Lung (tissue), 12 donors: ENCODE measurements around the gene HHIP. TPM values are rescaled to one million over a fixed set of nuclear protein-coding genes. Genes with fewer than 3 reads are reported as not detected.

ENCODE experiments used
- ATAC-seq: fragments of 200-7000 bp; cut with Tn5 transposase; one replicate; pipeline ENCODE4 v1.9.1; 2020; ENCODE audit warnings: moderate number of reproducible peaks; ENCODE audit not compliant: insufficient read depth, low FRiP score
- DNase-seq, 3 donors: peaks; one replicate each; pipeline ENCODE4 v3.0.0-alpha.2; 2013 to 2017
- H3K27ac ChIP-seq, 2 donors: one replicate each; pipeline ENCODE4 v1.5.1; 2013; ENCODE audit warnings: mild to moderate bottlenecking in 2 of 2, moderate library complexity in 2 of 2, control low read depth in 1 of 2, inconsistent platforms in 1 of 2, low read depth in 1 of 2, low read length in 1 of 2
- H3K27me3 ChIP-seq, 3 donors: one replicate each; pipeline ENCODE4 v1.5.1; 2013; ENCODE audit warnings: low read length in 2 of 3; ENCODE audit not compliant: control insufficient read depth in 3 of 3, insufficient read depth in 3 of 3
- H3K36me3 ChIP-seq, 4 donors: one replicate each; pipeline ENCODE4 v1.5.1; 2013; ENCODE audit warnings: low read length in 4 of 4, mild to moderate bottlenecking in 1 of 4, moderate library complexity in 1 of 4; ENCODE audit not compliant: control insufficient read depth in 4 of 4, insufficient read depth in 4 of 4
- H3K4me1 ChIP-seq, 5 donors: one replicate each; pipeline ENCODE4 v1.5.1; 2013; ENCODE audit warnings: low read length in 5 of 5, mild to moderate bottlenecking in 2 of 5, moderate library complexity in 1 of 5; ENCODE audit not compliant: control insufficient read depth in 5 of 5, insufficient read depth in 5 of 5
- H3K4me3 ChIP-seq: one replicate; pipeline ENCODE4 v1.5.1; 2013; ENCODE audit warnings: mild to moderate bottlenecking, control low read depth, moderate library complexity
- H3K9ac ChIP-seq, 2 donors: one replicate each; pipeline ENCODE4 v1.5.1; 2013; ENCODE audit warnings: low read length in 2 of 2, control low read depth in 1 of 2; ENCODE audit not compliant: insufficient read depth in 1 of 2
- H3K9me3 ChIP-seq, 4 donors: one replicate each; pipeline ENCODE4 v1.5.1; 2013; ENCODE audit warnings: low read length in 3 of 4, mild to moderate bottlenecking in 1 of 4, moderate library complexity in 1 of 4; ENCODE audit not compliant: control insufficient read depth in 4 of 4, insufficient read depth in 3 of 4
- WGBS, 2 donors: extraction: QIAGEN DNeasy Blood & Tissue Kit; methylation state at CpG; one replicate each; pipeline ENCODE4 v1.1.7; 2013; 5-methylcytosine and 5-hydroxymethylcytosine counted together
- polyA plus RNA-seq, 2 donors: library from polyadenylated mRNA; stranded (reverse); fragments of 200-250 nt; gene quantifications; one replicate each; pipeline ENCODE4 v1.2.1, GENCODE V29; 2013
- total RNA-seq, 2 donors: library from RNA; depleted of rRNA in 1 of 2; stranded (reverse); fragments of >200 nt in 1 of 2; gene quantifications; one replicate each; pipeline ENCODE4 v1.2.1, GENCODE V29; 2014 to 2021
- TF ChIP-seq, protein P1 (sequence below): IDR thresholded peaks from 2 replicates; pipeline ENCODE4 v1.5.1; 2012; ENCODE audit warnings: mild to moderate bottlenecking; ENCODE audit errors: control extremely low read depth, extremely low read depth
- donor health status: control.
- donor health status: control.
- donor health status: Bipolar disorder and iron deficiency.
- donor health status: healthy.
- donor health status: DM: yes; HTN: yes; CAD: no.

Gene HHIP
- total and polyA plus RNA-seq, 4 donors: 11.6 to 116 (median 90.2) TPM

DNA sequence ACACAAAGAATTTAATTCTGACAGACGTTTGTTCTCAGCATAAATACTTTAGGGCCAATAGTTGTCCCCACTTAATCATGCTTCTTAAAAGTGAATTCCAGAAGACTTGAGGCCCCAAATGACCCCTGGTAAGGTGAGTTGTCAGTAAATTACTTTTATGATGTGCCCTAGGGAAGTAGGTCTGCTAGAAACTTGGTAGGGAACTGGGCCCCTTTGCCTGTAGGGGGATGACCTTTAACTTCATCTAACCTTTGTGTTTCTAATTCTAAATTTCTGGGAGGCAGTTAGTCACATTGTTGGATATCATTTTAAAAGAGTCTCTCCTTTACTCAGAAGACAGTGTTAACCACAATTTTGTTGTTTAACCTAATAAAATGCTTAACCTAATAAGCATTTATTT is 28.8 kb downstream of the HHIP start:
- Histone ChIP-seq H3K27me3 (no peaks in the 10 kb centered on the region), H3K27ac (no peak overlapping the region), H3K4me1 (no peaks in the 10 kb centered on the region), H3K9me3 (no peaks in the 10 kb centered on the region), H3K4me3 (no peak overlapping the region), H3K9ac (no peak overlapping the region), H3K36me3 (no peaks in the 10 kb centered on the region)
- ATAC-seq: no peak
- no peak for DNase-seq
- 54 to 62% methylated on average over 1 of the region's 1 CpG for WGBS, 2 donors
- TF ChIP-seq, protein P1, sequence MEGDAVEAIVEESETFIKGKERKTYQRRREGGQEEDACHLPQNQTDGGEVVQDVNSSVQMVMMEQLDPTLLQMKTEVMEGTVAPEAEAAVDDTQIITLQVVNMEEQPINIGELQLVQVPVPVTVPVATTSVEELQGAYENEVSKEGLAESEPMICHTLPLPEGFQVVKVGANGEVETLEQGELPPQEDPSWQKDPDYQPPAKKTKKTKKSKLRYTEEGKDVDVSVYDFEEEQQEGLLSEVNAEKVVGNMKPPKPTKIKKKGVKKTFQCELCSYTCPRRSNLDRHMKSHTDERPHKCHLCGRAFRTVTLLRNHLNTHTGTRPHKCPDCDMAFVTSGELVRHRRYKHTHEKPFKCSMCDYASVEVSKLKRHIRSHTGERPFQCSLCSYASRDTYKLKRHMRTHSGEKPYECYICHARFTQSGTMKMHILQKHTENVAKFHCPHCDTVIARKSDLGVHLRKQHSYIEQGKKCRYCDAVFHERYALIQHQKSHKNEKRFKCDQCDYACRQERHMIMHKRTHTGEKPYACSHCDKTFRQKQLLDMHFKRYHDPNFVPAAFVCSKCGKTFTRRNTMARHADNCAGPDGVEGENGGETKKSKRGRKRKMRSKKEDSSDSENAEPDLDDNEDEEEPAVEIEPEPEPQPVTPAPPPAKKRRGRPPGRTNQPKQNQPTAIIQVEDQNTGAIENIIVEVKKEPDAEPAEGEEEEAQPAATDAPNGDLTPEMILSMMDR: no peak

DNA sequence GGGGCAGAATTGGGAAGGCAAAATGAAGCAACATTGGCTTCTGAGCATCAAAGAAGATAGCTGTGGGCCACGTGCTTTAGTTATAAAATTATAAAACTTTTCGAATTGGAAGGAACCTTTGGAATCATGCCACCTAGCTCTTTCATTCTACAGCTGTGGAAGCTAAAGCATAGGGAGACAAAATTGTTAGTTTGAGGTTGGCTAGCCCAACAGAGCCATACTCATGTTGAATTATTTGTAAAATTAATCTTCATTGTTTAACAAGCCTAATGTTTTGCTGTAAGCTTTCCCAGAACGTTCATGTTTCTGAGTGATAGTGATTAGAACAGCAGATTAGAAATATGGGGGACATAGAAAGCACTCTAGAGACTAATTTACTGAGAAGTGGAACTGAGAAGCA is 35.9 kb downstream of the HHIP start:
- TF ChIP-seq, protein P1: no peak
- no peak overlapping the region for H3K27ac ChIP-seq
- peaks cover 0 to 15% (median 0%) of the 10 kb centered on the region in 5 donors for H3K4me1 ChIP-seq
- ATAC-seq (no peak), DNase-seq (peak in 2 of 3 donors; percentile 48 to 75)
- H3K9ac ChIP-seq: no peak overlapping the region
- H3K27me3 ChIP-seq: no peaks in the 10 kb centered on the region
- H3K9me3 ChIP-seq: no peaks in the 10 kb centered on the region
- WGBS, 2 donors: 36 to 53% methylated on average over 3 of the region's 3 CpGs
- H3K36me3 ChIP-seq: no peaks in the 10 kb centered on the region
- no peak overlapping the region for H3K4me3 ChIP-seq

DNA sequence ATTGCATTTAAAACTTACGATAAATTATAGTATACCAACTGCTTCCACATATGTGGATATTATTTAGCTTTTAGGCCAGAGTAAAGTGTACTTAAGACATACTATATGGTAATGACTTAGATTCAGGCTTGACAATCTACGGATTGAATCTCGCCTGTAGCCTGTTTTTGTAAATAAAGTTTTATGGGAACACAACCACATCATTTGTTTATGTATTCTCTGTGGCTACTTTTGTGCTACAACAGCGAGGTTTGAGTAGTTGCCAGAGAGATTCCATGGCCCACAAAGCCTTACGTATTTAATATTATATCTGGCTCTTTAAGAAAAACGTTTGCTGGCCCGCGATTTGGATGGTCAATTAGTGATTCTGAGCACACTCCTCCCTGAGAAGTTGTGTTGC is 37.6 kb downstream of the HHIP start:
- no peak overlapping the region for H3K9ac ChIP-seq
- H3K9me3 ChIP-seq: no peaks in the 10 kb centered on the region
- no peaks in the 10 kb centered on the region for H3K27me3 ChIP-seq
- H3K27ac ChIP-seq: no peak overlapping the region
- no peak overlapping the region for H3K4me3 ChIP-seq
- H3K4me1 ChIP-seq: peaks cover 0 to 22% (median 0%) of the 10 kb centered on the region in 5 donors
- WGBS, 2 donors: 92 to 95% methylated on average over 8 of the region's 8 CpGs
- no peak for DNase-seq
- TF ChIP-seq, protein P1: no peak
- ATAC-seq: no peak
- H3K36me3 ChIP-seq: no peaks in the 10 kb centered on the region

DNA sequence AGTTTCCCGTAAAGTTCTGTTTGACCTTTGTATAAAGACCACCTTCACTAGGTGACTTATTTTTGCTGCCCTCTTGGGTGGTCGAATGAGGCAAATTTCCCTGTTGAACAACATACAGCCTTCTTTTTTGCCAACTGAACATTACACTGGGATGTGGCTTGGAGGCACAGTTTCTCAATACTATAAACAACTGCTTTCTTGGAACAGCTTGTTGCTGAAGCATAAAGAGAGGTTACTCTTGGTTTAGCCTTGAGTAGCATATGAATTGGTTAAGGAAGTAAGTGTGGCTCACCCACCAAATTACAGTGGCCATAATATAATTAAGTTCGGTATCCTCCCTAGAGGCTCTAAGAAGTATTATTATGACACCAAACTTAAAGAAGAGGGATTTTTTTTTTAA is 40.0 kb downstream of the HHIP start:
- DNase-seq (peak in 2 of 3 donors; percentile 80 to 86), ATAC-seq (no peak)
- Histone ChIP-seq H3K27me3 (no peaks in the 10 kb centered on the region), H3K27ac (no peak overlapping the region), H3K4me1 (peaks cover 0 to 22% (median 0%) of the 10 kb centered on the region in 5 donors), H3K9ac (no peak overlapping the region), H3K36me3 (no peaks in the 10 kb centered on the region), H3K4me3 (no peak overlapping the region), H3K9me3 (no peaks in the 10 kb centered on the region)
- TF ChIP-seq, protein P1: no peak
- WGBS, 2 donors: 78 to 88% methylated on average over 3 of the region's 3 CpGs
